SK-N-DZ (cell line): ENCODE measurements around the gene DNAH1.

Experiments used
- DNase-seq: peaks from one replicate; pipeline ENCODE4 v3.0.0-alpha.2; 2015; ENCODE audit warnings: low spot score

DNAH1 gene

DNA sequence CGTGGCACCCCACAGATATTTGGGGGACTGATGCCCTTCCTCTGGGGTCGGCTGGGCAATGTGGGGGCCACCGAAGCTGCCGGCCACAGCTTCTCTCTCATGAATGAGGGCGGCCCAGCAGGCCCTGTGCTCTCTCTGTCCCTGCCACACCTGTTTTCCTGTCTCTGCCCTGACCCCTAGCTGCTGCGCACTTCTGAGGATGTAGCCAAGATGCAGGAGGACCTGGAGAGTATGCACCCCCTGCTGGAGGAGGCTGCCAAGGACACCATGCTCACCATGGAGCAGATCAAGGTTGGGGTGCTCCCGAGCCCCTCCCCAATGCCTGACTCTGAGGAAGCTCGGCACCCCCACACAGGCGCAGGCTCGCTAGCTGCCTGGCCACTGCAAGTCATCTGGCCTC is 69.0 kb downstream of the DNAH1 start:
- DNase-seq = peak; percentile 79

DNA sequence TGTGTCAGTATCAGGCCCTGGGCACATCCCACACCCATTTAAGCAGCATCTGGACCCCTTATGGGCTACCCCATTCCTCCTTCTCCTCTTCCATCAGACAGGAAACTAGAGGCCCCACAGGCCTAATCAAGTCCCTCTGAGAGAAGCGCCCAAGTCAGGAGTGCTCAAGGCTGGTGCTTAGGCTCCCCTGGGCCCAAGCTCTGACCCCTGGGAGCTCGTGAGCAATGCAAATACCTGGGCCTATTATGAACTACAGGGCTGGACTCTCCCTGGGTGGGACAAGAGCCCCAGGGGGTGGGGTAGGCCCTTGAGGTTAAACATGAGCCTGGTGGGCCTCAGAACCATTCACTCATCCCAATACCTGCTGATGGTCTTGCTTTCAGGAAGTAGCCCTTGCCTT is 71.4 kb downstream of the DNAH1 start:
- no peak for DNase-seq

DNA sequence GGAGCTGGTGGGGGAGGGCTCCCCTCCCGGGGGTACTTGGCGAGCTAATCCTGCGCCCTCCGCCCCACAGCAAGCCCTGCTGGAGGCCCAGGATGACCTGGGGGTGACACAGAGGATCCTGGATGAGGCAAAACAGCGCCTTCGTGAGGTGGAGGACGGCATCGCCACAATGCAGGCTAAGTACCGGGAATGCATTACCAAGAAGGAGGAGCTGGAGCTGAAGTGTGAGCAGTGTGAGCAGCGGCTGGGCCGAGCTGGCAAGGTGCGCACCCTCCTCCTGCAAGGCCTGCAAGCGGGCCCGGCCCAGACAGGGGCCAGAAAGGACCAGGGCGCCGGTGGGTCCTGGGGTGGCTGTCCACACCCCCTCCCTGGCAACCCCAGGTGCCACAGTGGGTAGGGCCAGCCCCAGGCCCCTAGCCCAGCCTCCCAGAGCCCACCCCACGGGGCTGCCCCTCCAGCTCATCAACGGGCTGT is 72.3 kb downstream of the DNAH1 start:
- DNase-seq = no peak

GRCh38 chr3:52388933-52389332 is 72.8 kb downstream of the DNAH1 start:
- no peak for DNase-seq

DNA sequence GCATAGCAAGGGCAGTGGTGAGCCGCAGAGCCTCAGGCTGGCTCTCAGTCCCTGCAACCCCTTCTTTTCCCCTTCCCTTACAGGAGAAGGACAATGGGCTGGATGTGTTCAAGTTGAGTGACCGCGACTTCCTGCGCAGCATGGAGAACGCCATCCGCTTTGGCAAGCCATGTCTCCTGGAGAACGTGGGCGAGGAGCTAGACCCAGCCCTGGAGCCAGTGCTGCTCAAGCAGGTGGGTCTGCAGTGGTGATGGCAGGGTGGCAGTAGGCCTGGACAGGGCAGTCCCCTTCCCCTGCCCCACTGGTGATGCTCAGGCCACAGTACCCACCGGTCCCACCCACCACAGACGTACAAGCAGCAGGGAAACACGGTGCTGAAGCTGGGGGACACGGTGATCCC is 75.0 kb downstream of the DNAH1 start:
- no peak for DNase-seq

- DNase-seq = no peak
Observed at GRCh38 chr3:52392216-52392930, 76.3 kb downstream of the DNAH1 start.

GRCh38 chr3:52393131-52393807 is 77.2 kb downstream of the DNAH1 start:
- no peak for DNase-seq

DNA sequence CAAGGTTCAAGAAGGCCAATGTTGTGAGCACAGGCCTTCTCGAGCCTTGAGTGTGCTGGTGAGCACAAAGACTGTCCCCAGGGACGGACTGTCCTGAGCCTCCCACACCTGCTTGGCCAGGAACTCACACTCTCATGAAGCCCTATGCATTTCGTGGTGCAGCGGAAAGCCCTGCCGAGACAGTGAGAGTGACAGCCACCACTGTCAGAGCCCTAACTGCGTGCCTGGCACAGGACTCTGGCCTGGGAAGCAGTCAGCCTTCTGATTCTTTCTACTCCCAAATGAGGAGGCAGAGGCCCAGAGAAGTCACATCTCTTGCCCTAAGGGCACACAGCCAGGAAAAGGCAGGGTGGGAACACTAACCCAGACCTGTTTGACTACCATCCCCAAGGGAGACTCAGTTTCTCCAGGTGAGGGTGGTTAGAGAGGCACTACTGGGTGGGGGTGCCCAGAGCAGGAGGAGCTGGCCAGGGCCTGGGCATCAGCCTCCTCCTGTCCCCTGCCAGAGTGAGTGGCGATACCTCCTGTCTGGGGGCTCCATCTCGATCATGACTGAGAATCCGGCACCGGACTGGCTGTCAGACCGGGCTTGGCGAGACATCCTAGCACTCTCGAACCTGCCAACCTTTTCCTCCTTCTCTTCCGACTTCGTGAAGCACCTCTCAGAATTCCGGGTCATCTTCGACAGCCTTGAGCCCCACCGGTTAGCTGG is 78.0 kb downstream of the DNAH1 start:
- DNase-seq = no peak

DNA sequence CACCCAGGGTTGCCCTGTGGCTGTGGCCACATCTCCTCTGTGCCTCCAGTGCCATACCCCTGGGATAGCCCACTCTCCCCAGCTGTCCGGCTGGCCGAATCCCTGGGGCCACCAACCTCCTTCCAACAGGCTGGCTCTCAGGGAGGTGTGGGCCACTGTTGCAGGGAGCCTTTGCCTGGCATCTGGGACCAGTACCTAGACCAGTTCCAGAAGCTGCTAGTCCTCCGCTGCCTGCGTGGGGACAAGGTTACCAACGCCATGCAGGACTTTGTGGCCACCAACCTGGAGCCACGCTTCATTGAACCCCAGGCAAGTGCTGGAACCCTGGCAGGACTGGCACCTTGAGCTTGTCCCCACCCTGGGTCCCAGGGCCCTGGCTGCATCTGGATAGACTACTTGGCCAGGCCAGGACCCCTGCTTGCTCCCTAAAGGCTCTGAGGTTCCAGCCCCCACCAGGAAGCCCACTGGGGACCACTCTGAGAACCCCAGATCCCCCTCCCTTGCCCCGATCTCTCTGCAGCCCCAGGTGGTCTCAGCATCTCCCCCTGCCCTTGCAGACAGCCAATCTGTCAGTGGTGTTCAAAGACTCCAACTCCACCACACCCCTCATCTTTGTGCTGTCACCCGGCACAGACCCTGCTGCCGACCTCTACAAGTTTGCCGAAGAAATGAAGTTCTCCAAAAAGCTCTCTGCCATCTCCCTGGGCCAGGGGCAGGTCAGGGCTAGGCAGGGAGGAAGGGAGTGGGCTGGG is 78.8 kb downstream of the DNAH1 start:
- DNase-seq = no peak

GRCh38 chr3:52395503-52395865 is 79.4 kb downstream of the DNAH1 start:
- DNase-seq = no peak

DNA sequence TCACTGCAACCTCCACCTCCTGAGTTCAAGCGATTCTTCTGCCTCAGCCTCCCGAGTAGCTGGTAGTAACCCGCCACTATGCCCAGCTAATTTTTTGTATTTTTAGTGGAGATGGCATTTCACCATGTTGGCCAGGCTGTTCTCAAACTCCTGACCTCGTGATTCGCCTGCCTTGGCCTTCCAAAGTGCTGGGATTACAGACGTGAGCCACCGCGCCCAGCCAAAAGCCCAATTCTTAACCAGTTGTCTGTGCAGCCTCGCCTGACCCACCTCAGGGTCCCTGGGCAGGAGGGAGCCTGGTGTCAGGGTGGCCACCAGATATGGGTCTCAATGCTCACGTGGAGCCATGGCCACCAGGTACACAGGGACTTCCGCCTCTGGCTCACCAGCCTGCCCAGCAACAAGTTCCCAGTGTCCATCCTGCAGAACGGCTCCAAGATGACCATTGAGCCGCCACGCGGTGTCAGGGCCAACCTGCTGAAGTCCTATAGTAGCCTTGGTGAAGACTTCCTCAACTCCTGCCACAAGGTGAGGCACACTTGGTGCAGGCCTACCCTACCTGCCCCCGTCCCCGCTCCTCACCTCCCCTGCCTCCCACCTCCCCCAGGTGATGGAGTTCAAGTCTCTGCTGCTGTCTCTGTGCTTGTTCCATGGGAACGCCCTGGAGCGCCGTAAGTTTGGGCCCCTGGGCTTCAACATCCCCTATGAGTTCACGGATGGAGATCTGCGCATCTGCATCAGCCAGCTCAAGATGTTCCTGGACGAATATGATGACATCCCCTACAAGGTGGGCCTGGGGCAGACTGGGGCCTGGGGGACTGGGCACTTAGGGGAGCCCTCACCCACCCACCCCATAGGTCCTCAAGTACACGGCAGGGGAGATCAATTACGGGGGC is 80.1 kb downstream of the DNAH1 start:
- no peak for DNase-seq

- DNase-seq = no peak
Observed at GRCh38 chr3:52396907-52397591, 80.9 kb downstream of the DNAH1 start.

- DNase-seq = no peak
Observed at GRCh38 chr3:52397676-52398399, 81.7 kb downstream of the DNAH1 start.

DNA sequence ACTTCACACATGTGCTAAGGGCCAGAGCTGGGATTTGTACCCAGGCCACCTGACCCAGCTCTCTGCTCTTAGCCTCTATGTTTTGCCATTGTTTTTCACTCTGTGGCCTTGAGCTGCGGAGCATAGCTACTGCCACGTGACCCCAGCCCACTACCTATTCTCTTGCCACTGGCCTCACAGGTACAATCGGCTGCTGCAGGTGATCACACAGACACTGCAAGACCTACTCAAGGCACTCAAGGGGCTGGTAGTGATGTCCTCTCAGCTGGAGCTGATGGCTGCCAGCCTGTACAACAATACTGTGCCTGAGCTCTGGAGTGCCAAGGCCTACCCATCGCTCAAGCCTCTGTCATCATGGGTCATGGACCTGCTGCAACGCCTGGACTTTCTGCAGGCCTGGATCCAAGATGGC is 82.6 kb downstream of the DNAH1 start:
- DNase-seq = no peak

- no peak for DNase-seq
Observed at GRCh38 chr3:52399131-52399530, 83.0 kb downstream of the DNAH1 start.

- no peak for DNase-seq
Observed at GRCh38 chr3:52399593-52399992, 83.5 kb downstream of the DNAH1 start.

DNA sequence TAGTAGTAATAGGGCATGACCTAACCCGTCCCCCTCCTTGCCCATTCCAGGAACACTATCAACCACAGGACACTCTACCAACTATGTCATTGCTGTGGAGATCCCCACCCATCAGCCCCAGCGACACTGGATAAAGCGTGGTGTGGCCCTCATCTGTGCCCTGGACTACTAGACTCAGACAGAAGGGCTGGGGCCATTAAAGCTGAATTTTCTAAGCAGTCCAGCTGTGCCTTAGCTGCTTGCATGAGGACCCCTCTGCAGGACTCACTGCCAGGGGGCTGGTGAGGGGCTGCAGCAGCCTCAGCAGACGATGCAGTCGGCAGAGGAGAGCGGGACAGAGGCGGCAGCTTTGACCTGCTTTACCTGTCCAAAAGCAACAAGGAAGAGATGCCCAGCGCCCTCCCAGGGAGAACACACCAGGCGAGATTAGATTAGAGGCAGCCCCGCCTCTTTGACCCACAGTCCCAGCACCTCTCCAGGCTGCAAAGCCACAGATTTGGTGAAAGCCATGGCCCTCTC is 84.2 kb downstream of the DNAH1 start:
- no peak for DNase-seq

GRCh38 chr3:52401021-52401420 is 84.9 kb downstream of the DNAH1 start:
- DNase-seq = no peak

- no peak for DNase-seq
Observed at GRCh38 chr3:52401551-52401950, 85.4 kb downstream of the DNAH1 start.
